ENCODE measurements around the gene GPR176. TPM values are rescaled to one million over a fixed set of nuclear protein-coding genes. Genes with fewer than 3 reads are reported as not detected.

GPR176 gene
- polyA plus RNA-seq, 1 of the 3 experiments (the other 2 are of a cell fraction), result 21.9 TPM

GRCh38 chr15:39804026-39804425 is 116.0 kb downstream of the GPR176 start (continued):
- TF ChIP-seq USF1 (IDR thresholded peaks at IDR 0.05; ENCODE audit: borderline replicate concordance, low read depth), result no peak
- no peak for TF ChIP-seq SMC3 (IDR thresholded peaks at IDR 0.05; ENCODE audit: low read depth, low read length)
- TF ChIP-seq GABPA (IDR thresholded peaks at IDR 0.05; ENCODE audit: low read depth), result no peak
- TF ChIP-seq RAD21 (IDR thresholded peaks at IDR 0.05; ENCODE audit: low read length), result no peak

GRCh38 chr15:39803016-39803415 is 117.0 kb downstream of the GPR176 start:
- no peak overlapping the region for H3K27ac ChIP-seq (ENCODE audit: low read depth in 2 of 2, low read length in 1 of 2)
- H3K4me1 ChIP-seq (ENCODE audit: control insufficient read depth in 1 of 2, insufficient read depth in 2 of 2, low read depth in 1 of 2, low read length in 1 of 2), result no peaks in the 10 kb centered on the region
- no peaks in the 10 kb centered on the region for H3K9me3 ChIP-seq
- peaks cover 5% of the 10 kb centered on the region; the same call in 1 of the 2 replicates for H4K20me1 ChIP-seq (ENCODE audit: insufficient read depth)
- H3K9me2 ChIP-seq, result no peaks in the 10 kb centered on the region
- H3K36me3 ChIP-seq (replicated peaks in 1 of 2; ENCODE audit: control insufficient read depth in 1 of 2, insufficient read depth in 2 of 2, low read length in 1 of 2), result peaks cover 7 to 31% of the 10 kb centered on the region in 2 experiments
- TF ChIP-seq ELF1 (IDR thresholded peaks at IDR 0.05) (no peak), JUND (IDR thresholded peaks at IDR 0.05) (no peak), FOXJ3 (CRISPR knock-in tag; IDR thresholded peaks at IDR 0.05) (no peak), USF1 (IDR thresholded peaks at IDR 0.05; ENCODE audit: borderline replicate concordance, low read depth) (no peak), FOSL2 (IDR thresholded peaks at IDR 0.05; ENCODE audit: borderline replicate concordance, low read depth) (no peak), POLR2AphosphoS5 (IDR thresholded peaks at IDR 0.05; ENCODE audit: low read depth, low read length) (no peak), MEF2A (IDR thresholded peaks at IDR 0.05; ENCODE audit: borderline replicate concordance, low read depth) (no peak), RAD21 (IDR thresholded peaks at IDR 0.05; ENCODE audit: low read length) (no peak), TEAD4 (IDR thresholded peaks at IDR 0.05; ENCODE audit: borderline replicate concordance, insufficient read depth) (no peak), IRF3 (IDR thresholded peaks at IDR 0.05; ENCODE audit: low read depth, low read length) (no peak), GABPA (IDR thresholded peaks at IDR 0.05; ENCODE audit: low read depth) (no peak), GATA2 (CRISPR knock-in tag; IDR thresholded peaks at IDR 0.05) (no peak), USF2 (IDR thresholded peaks at IDR 0.05; ENCODE audit: borderline replicate concordance, low read depth, low read length) (no peak), CHD2 (IDR thresholded peaks at IDR 0.05; ENCODE audit: low read length, partially characterized antibody) (no peak), RXRA (IDR thresholded peaks at IDR 0.05; ENCODE audit: borderline replicate concordance, low read depth) (no peak), SIN3A (IDR thresholded peaks at IDR 0.05; ENCODE audit: borderline replicate concordance, low read depth, low read length) (no peak)
- TF ChIP-seq, protein P1, sequence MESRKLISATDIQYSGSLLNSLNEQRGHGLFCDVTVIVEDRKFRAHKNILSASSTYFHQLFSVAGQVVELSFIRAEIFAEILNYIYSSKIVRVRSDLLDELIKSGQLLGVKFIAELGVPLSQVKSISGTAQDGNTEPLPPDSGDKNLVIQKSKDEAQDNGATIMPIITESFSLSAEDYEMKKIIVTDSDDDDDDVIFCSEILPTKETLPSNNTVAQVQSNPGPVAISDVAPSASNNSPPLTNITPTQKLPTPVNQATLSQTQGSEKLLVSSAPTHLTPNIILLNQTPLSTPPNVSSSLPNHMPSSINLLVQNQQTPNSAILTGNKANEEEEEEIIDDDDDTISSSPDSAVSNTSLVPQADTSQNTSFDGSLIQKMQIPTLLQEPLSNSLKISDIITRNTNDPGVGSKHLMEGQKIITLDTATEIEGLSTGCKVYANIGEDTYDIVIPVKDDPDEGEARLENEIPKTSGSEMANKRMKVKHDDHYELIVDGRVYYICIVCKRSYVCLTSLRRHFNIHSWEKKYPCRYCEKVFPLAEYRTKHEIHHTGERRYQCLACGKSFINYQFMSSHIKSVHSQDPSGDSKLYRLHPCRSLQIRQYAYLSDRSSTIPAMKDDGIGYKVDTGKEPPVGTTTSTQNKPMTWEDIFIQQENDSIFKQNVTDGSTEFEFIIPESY (IDR thresholded peaks at IDR 0.05; ENCODE audit: borderline replicate concordance, low read depth), result no peak
- TF ChIP-seq, protein P2, sequence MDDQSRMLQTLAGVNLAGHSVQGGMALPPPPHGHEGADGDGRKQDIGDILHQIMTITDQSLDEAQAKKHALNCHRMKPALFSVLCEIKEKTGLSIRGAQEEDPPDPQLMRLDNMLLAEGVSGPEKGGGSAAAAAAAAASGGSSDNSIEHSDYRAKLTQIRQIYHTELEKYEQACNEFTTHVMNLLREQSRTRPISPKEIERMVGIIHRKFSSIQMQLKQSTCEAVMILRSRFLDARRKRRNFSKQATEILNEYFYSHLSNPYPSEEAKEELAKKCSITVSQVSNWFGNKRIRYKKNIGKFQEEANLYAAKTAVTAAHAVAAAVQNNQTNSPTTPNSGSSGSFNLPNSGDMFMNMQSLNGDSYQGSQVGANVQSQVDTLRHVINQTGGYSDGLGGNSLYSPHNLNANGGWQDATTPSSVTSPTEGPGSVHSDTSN (IDR thresholded peaks at IDR 0.05), result no peak
- TF ChIP-seq, protein P3, sequence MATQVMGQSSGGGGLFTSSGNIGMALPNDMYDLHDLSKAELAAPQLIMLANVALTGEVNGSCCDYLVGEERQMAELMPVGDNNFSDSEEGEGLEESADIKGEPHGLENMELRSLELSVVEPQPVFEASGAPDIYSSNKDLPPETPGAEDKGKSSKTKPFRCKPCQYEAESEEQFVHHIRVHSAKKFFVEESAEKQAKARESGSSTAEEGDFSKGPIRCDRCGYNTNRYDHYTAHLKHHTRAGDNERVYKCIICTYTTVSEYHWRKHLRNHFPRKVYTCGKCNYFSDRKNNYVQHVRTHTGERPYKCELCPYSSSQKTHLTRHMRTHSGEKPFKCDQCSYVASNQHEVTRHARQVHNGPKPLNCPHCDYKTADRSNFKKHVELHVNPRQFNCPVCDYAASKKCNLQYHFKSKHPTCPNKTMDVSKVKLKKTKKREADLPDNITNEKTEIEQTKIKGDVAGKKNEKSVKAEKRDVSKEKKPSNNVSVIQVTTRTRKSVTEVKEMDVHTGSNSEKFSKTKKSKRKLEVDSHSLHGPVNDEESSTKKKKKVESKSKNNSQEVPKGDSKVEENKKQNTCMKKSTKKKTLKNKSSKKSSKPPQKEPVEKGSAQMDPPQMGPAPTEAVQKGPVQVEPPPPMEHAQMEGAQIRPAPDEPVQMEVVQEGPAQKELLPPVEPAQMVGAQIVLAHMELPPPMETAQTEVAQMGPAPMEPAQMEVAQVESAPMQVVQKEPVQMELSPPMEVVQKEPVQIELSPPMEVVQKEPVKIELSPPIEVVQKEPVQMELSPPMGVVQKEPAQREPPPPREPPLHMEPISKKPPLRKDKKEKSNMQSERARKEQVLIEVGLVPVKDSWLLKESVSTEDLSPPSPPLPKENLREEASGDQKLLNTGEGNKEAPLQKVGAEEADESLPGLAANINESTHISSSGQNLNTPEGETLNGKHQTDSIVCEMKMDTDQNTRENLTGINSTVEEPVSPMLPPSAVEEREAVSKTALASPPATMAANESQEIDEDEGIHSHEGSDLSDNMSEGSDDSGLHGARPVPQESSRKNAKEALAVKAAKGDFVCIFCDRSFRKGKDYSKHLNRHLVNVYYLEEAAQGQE (IDR thresholded peaks at IDR 0.05; ENCODE audit: low read depth, low read length), result no peak
- H2AFZ ChIP-seq (ENCODE audit: low read depth), result no peak overlapping the region
- WGBS (ENCODE audit: low lambda C conversion rate), result 97% methylated on average over 4 of the region's 4 CpGs
- no peaks in the 10 kb centered on the region for H3K27me3 ChIP-seq (ENCODE audit: insufficient read depth)
- ChIA-PET POLR2A (no interaction called here), CTCF (interaction anchor here (0.9 to 1.3 kb wide), 5 partner anchors 9 to 44 kb away, joined by 3 read pairs; no protein-coding TSS in a partner anchor)
- no peak overlapping the region for H3K4me2 ChIP-seq
- H3F3A ChIP-seq (replicated peaks; ENCODE audit: insufficient read depth), result no peaks in the 10 kb centered on the region
- H3K9ac ChIP-seq, result no peak overlapping the region
- DNase-seq, result no peak
- no peak overlapping the region for H3K4me3 ChIP-seq (ENCODE audit: low read depth in 2 of 2, low read length in 1 of 2)
- H3K79me2 ChIP-seq (ENCODE audit: insufficient read depth), result peaks cover 43% of the 10 kb centered on the region

All from SK-N-SH (cell line).